HPDE6-E6E7 (cell line): Measurements from ENCODE around the gene NKG7.

Source experiments
- DNase-seq: peaks from one replicate; pipeline ENCODE4 v3.0.0; 2011; ENCODE audit warnings: missing footprints; ENCODE audit errors: extremely low spot score

Gene NKG7

DNA sequence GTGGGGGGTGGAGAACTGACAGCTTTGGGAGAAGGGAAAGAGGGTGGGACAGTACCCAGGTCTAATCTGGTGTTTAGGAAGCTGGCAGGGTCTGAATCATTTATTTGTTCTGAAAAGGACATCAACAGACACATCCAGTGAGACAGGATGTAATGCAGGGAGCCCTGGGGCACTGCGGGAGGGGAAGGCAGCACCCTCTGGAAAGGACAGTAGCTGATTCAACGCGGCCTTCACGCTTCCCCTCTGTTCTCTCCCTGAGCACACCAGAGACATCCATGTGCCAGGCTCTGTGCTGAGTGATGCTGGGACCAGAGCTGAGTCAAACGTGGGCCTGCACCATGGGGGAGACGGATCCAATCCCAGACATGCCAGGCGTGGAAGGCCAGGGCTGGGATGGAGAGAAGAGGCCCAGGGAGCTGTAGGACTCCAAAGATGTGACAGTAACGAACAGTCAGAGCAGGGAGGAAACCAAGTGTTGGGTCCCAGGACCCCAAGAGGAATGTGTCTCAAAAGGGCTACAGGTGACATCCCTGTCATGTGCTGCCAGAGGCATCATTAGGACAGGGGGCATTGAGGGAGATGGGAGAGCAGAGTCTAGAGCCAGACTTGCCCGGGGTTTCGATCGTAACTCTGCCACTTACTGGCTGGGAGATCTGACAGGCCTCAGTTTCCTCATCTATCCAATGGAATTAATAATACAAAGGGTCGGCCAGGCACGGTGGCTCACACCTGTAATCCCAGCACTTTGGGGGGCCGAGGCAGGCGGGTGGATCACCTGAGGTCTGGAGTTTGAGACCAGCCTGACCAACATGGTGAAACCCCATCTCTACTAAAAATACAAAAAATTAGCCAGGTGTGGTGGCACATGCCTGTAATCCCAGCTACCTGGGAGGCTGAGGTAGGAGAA, 8.0 kb downstream of the NKG7 start:
- DNase-seq: no peak

DNA sequence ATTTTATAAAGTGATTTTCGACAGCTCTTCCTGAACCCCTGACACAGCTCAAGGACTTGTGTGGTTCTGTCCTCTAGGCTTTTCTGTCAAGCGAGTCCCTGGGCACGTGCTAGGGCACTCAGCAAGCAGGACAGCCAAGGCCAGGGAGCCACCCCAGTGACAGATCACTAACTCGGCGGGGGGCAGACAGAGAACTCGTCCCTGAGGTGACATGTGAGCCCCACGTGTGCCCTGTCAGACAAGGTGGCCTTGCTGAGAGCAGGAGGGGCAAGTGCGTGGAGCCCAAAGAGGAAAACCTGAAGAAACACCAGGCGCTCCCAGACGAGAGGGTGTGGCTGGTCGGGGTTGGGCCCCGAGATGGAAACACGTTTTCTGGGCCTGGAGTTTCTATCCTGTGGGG, 11.2 kb downstream of the NKG7 start:
- DNase-seq: no peak

GRCh38 chr19:51359294-51359693, 13.2 kb downstream of the NKG7 start:
- DNase-seq: no peak

GRCh38 chr19:51357952-51358351, 14.5 kb downstream of the NKG7 start:
- DNase-seq: no peak

DNA sequence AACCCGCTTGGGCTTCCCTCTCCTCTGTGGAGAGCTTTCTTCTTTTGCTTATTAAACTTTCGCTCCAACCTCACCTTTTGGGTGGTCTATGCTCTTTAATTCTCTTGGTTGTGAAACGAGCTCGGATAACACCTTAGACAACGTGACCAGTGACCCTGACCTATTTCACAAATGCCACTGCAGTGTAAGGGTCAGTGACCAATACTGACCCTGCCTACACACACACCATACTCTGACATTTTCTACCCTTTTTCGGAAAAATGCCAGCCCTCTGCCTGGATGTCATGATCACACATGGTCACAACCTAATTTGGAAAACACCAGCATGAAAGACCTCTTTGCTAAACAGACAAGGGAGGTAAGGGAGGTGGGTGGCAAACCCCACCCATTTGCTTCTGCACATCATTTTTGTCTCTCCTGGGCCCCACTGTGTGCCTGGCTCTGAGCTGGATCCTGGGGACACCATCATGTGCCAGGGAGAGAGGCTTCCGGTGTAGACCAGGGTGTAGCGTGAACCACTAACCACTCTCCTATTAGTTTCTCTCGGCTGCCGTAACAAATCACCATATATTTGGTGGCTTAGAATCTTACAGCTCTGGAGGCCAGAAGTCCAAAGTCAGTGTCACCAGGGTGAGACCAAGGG, 16.2 kb downstream of the NKG7 start:
- no peak for DNase-seq

DNA sequence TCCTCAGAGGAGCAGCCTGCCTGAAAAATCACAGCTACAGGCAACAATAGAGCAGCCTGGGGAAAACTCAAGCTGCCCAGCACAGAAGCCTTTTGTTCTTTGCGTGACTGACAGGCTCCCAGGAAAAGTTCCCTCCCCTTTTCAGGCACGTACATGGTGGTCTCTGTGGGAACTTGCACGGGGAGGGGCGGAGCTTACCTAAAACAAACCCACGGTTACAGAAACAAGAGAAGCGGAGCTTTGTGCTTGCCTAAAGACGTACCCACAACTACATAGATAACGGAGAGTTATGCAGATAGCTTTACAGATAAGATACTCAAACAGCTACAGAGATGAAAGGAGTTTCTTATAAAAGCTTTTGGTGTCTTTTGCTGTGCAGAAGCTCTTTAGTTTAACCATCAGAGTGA, 17.7 kb downstream of the NKG7 start:
- no peak for DNase-seq

GRCh38 chr19:51354103-51354741, 18.2 kb downstream of the NKG7 start:
- DNase-seq: no peak

- no peak for DNase-seq
Observed at GRCh38 chr19:51352783-51353360, 19.6 kb downstream of the NKG7 start.

DNA sequence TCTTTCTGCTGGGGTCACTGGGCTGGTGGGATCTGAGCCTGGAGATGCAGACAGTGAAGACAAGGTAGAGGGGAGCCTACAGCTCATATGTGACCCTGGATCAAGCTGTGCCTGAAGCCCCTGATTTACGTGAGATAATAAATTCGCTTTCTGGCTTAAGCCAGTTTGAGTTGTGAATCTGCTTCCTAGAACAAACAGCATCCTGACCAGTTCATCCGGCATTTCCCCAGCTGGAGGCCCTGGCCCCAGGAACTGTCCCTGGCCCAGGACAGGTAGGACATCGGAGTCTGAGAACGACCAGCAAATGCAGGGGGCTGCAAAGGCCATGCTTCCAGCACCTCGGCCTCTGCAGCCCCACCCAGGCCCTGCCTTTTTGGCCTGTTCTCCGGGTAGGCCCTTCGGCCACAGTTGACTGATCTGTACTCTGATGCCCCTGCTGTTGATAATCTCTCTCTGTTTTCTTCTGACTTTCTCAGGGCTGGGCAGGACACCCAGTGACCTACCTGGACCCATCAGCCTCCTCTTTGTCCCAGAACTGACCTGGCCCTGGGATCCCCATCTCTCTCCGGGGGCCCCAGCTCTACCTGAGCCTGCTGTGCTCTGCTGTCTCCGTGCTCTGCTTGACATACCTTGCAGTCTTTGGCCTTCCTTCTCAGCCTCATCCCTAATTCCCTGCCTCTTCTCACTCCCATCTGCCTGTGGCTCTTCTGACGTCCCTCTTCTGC, 21.0 kb downstream of the NKG7 start:
- DNase-seq: no peak

DNA sequence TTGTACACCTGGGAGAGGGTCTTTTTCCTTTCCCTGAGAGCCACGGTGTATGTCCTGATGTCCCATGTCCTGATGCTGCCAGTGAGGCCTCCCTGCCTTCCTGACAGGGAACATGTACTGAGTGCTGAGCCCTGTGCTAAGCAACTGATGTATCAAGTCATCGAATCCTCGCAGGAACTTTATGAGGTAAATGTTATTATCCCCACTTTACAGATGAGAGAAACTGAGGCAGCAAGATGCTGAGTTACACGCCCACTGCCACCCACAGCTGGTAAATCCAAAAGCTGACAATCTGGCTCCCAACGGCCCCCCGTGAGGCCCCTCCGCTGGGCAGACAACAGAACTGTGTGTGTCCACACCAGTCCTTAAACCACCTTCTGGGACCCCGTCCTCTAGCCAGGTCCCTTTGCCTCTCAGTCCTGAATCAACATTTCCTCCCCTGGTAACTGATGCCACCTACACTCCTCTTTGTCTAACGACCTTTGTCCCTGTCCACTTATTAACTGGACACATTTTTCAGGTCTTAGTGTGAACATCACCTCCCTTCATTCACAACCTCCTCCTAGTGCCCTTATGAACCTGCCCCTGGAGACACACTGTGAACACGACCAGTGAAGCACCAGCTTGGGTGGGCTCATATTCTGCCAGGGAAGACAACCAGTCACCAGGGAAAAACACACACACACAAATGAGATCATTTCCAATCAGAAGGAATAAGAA, 25.1 kb downstream of the NKG7 start:
- DNase-seq: no peak

DNA sequence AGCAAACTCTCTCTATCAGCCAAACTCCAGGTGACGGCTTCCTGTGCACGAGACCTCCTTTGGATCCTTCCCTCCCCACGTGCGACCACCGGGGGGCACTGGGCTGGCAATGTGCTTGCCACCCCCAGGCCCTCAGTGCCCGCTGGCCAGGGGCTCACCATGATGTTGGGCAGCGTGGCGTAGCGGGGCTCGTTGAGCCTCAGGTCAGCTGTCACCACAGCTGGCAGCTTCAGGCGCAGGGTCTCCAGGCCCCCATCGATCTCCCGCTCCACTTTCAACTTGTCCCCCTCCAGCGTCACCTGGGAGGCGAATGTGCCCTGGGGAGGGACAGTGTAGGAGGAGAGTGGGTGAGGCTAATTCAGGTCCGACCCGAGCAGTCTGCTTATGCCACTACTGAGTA, 25.7 kb downstream of the NKG7 start:
- no peak for DNase-seq

GRCh38 chr19:51345076-51345620, 27.3 kb downstream of the NKG7 start:
- DNase-seq: no peak

DNA sequence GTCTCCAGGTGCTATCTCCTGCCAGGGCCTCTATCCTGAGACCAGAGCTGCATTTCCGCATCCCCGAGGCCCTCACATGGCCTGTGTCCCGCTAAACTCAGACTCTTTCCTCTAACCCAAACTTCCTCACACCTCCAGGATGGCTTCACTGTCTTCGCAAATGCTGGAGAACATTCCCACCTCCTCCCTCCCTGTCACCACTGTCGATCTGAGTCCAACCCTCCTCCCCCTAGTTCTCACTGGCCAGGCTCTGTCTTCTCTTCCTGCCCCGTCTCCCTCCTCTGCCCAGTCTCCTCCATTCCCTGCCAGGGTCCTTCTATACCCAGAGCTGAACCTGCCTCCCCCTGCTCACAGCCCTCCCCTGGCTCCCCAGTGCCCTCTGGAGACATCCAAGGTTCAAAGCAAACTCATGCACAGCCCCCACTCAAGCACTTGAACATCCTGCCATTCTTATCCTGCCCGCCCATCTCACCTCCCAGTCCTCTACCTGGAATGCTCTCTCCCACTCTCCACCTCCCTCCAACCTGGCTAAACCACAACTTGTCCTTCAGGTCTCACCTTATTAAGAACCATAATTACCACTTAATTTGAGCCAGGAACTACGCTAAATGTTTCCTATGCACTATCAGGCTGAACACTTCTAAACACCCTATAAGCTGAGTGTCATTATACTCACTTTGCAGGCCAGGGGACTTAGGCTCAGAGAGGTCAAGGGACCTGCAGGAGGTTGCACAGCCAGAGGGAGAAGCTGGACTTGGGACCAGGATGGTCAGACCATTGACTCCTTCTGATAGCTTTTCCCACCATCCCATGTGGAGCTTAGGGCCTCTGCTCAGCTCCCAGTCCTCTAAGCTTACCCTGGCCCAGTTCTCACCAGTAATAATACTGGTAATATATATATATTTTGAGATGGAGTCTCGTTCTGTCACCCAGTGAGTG, 29.6 kb downstream of the NKG7 start:
- no peak for DNase-seq

DNA sequence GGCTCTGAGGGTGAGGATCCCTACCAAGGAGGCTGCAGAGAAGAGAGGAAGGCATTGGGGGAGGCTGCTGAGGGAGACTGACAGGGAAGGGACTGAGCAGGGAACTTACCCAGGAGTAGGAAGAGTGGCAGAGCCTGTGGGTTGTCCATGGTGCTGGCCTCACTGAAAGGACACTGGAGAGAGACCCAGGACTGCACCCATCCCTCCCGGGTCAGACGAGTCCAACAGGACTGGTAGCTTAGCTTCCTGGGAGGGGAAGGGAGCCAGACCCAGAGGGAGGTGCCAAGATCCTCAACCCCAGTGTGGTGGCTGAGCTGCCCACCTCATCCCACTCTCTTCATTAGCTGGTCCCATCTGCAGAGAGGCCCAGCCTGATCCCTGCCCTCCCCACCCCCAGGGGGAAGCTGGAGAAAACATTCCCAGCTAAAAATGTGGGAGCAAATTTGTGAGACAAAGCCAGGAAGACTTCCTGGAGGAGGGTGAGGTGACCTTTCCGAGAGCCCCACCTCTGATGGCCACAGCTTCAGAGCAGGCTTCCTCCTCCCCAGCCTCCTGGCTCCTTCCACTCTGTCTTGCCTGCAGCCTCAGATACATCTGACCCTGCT, 30.4 kb downstream of the NKG7 start, which contains the start of gene VSIG10L:
Gene VSIG10L (minus strand): TSS at position 164 of the 605 bp plus-strand sequence. CDS start 15 bp downstream, at position 149.
- DNase-seq: no peak

- DNase-seq: no peak
Observed at GRCh38 chr19:51341066-51341465, 31.4 kb downstream of the NKG7 start.

DNA sequence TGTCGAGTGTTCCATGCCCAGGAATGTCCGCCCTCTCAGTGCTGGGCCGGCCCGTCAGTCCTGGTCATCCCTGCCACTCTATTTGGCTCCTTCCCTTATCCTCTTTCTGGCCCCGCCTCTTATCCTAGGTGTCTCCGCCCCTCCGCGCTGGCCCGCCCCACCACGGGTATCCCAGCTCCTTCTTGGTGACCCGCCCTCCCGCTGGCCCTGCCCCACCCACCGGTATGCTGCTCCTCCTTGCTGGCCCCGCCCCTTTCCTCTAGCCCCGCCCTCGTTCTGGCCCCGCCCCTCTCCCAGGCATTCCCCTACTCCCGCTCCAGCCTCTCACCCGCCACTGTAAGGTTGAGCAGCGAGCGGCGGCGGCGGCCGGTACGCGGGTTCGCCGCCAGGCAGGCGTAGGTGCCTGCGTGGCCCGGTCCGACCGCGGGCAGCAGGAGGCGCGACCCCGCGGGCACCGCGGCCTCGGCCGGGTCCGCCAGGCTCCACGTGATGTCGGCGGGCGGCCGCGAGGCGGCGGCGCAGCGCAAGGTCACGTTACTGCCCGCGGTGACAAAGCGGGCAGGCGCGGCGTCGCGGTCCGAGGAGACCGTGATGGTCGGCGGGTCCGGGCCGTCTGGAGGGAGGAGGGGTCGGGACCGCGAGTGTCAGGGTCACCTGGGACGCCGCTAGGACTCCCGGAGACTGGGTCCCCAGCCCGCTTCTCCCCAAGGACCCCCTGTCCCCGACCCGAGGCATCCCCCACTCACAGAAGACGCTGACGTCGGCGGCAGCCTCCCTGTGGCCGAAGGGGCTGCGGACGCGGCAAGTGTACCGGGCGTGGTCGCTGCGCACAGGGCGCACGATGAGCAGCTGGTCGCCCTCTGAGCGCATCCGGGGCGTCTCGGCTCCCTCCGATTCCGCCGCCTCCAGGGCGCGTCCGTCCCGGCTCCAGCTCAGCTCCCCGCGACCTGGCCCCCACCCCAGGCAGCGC, 32.5 kb downstream of the NKG7 start:
- DNase-seq: peak; percentile 94

GRCh38 chr19:51339313-51339686, 33.2 kb downstream of the NKG7 start:
- DNase-seq: no peak
